GM12873 (cell line): ENCODE data around the gene PIEZO1.

Experiments
- CTCF ChIP-seq: IDR thresholded peaks from 2 replicates; pipeline ENCODE4 v1.5.1; 2012; ENCODE audit warnings: low read depth, mild to moderate bottlenecking, moderate library complexity, low read length, control low read depth; ENCODE audit not compliant: insufficient read depth; ENCODE audit errors: missing control alignments

The PIEZO1 gene

GRCh38 chr16:88700636-88701482 lies 84.2 kb downstream of the PIEZO1 start:
- TF ChIP-seq CTCF, result no peak

GRCh38 chr16:88700322-88700635 lies 84.7 kb downstream of the PIEZO1 start:
- TF ChIP-seq CTCF, result no peak

- TF ChIP-seq CTCF, result no peak
Observed at GRCh38 chr16:88699180-88699579, 85.8 kb downstream of the PIEZO1 start.

GRCh38 chr16:88698646-88699045 lies 86.4 kb downstream of the PIEZO1 start:
- TF ChIP-seq CTCF, result no peak

GRCh38 chr16:88697831-88698615 lies 87.0 kb downstream of the PIEZO1 start:
- peak; percentile 36 for TF ChIP-seq CTCF

GRCh38 chr16:88697116-88697830 lies 87.7 kb downstream of the PIEZO1 start:
- TF ChIP-seq CTCF, result no peak

- TF ChIP-seq CTCF, result no peak
Observed at GRCh38 chr16:88696441-88696840, 88.6 kb downstream of the PIEZO1 start.
